SK-N-SH treated with all-trans-retinoic acid at 6 μM for 48 hours (cell line): Measurements from ENCODE around the gene SYNRG.

Experiments used
- ATAC-seq: fragments of 200-7000 bp; cut with Tn5 transposase; 3 replicates; pipeline ENCODE4 v1.9.1; 2020; ENCODE audit warnings: mild to moderate bottlenecking, moderate library complexity
- BACH2 ChIP-seq: fragments of 250-450 bp; sonication (Bioruptor Pico); IDR thresholded peaks from 2 replicates; pipeline ENCODE4 v1.9.0; 2021; ENCODE audit warnings: mild to moderate bottlenecking, borderline replicate concordance
- CREB5 ChIP-seq: fragments of 250-450 bp; sonication (Bioruptor Pico); IDR thresholded peaks from 2 replicates; pipeline ENCODE4 v1.5.1; 2020; ENCODE audit warnings: low read depth, mild to moderate bottlenecking, moderate library complexity
- CSDC2 ChIP-seq: fragments of 250-450 bp; sonication (Bioruptor Pico); IDR thresholded peaks from 2 replicates; pipeline ENCODE4 v1.5.0; 2020; ENCODE audit warnings: mild to moderate bottlenecking, moderate library complexity
- CSRNP3 ChIP-seq: fragments of 250-450 bp; sonication (Bioruptor Pico); IDR thresholded peaks from 2 replicates; pipeline ENCODE4 v1.5.1; 2021; ENCODE audit warnings: mild to moderate bottlenecking, moderate library complexity
- ESRRG ChIP-seq: fragments of 250-450 bp; sonication (Bioruptor Pico); IDR thresholded peaks from 2 replicates; pipeline ENCODE4 v1.6.1; 2021; ENCODE audit warnings: mild to moderate bottlenecking
- GLIS3 ChIP-seq: fragments of 250-450 bp; sonication (Bioruptor Pico); IDR thresholded peaks from 2 replicates; pipeline ENCODE4 v1.5.0; 2020; ENCODE audit warnings: mild to moderate bottlenecking, moderate library complexity
- ISL1 ChIP-seq: fragments of 250-450 bp; sonication (Bioruptor Pico); IDR thresholded peaks from 2 replicates; pipeline ENCODE4 v2.1.2; 2022; ENCODE audit warnings: mild to moderate bottlenecking, moderate library complexity
- OSR1 ChIP-seq: fragments of 250-450 bp; sonication (Bioruptor Pico); IDR thresholded peaks from 2 replicates; pipeline ENCODE4 v1.8.0; 2022; ENCODE audit warnings: moderate library complexity, mild to moderate bottlenecking, inconsistent platforms
- PATZ1 ChIP-seq: fragments of 250-450 bp; sonication (Bioruptor Pico); IDR thresholded peaks from 2 replicates; pipeline ENCODE4 v1.8.0; 2020; ENCODE audit warnings: mild to moderate bottlenecking, moderate library complexity, borderline replicate concordance
- POU6F1 ChIP-seq: fragments of 250-450 bp; sonication (Bioruptor Pico); IDR thresholded peaks from 2 replicates; pipeline ENCODE4 v1.8.0; 2021; ENCODE audit warnings: low read depth, mild to moderate bottlenecking, moderate library complexity, borderline replicate concordance
- PPARA ChIP-seq: fragments of 250-450 bp; sonication (Bioruptor Pico); IDR thresholded peaks from 2 replicates; pipeline ENCODE4 v1.5.0; 2020; ENCODE audit warnings: mild to moderate bottlenecking, borderline replicate concordance
- RARB ChIP-seq: fragments of 250-450 bp; sonication (Bioruptor Pico); IDR thresholded peaks from 2 replicates; pipeline ENCODE4 v1.8.0; 2021; ENCODE audit warnings: mild to moderate bottlenecking, moderate library complexity
- SNAI2 ChIP-seq: fragments of 250-450 bp; sonication (Bioruptor Pico); IDR thresholded peaks from 2 replicates; pipeline ENCODE4 v1.5.0; 2020; ENCODE audit warnings: mild to moderate bottlenecking, moderate library complexity
- TCF4 ChIP-seq: fragments of 250-450 bp; sonication (Bioruptor Pico); IDR thresholded peaks from 2 replicates; pipeline ENCODE4 v1.8.0; 2021; ENCODE audit warnings: mild to moderate bottlenecking, moderate library complexity, borderline replicate concordance
- TOX ChIP-seq: fragments of 250-450 bp; sonication (Bioruptor Pico); IDR thresholded peaks from 2 replicates; pipeline ENCODE4 v1.8.0; 2021; ENCODE audit warnings: mild to moderate bottlenecking, moderate library complexity, borderline replicate concordance
- TSHZ2 ChIP-seq: fragments of 250-450 bp; sonication (Bioruptor Pico); IDR thresholded peaks from 2 replicates; pipeline ENCODE4 v1.5.0; 2020; ENCODE audit warnings: mild to moderate bottlenecking, moderate library complexity
- ZC3H10 ChIP-seq: fragments of 250-450 bp; sonication (Bioruptor Pico); IDR thresholded peaks from 2 replicates; pipeline ENCODE4 v1.5.1; 2021; ENCODE audit warnings: mild to moderate bottlenecking, moderate library complexity
- ZFP3 ChIP-seq: fragments of 250-450 bp; sonication (Bioruptor Pico); IDR thresholded peaks from 2 replicates; pipeline ENCODE4 v1.5.0; 2020; ENCODE audit warnings: mild to moderate bottlenecking, moderate library complexity
- ZFP30 ChIP-seq: fragments of 450-650 bp; formaldehyde crosslinking; IDR thresholded peaks from 2 replicates; pipeline ENCODE4 v1.5.0; 2022; ENCODE audit warnings: mild to moderate bottlenecking, moderate library complexity
- ZNF565 ChIP-seq: fragments of 450-650 bp; formaldehyde crosslinking; conservative IDR thresholded peaks from 2 replicates; pipeline ENCODE4 v1.5.0; 2020; ENCODE audit warnings: low read depth, mild to moderate bottlenecking, moderate library complexity
- ZNF70 ChIP-seq: fragments of 450-650 bp; formaldehyde crosslinking; IDR thresholded peaks from 2 replicates; pipeline ENCODE4 v1.5.0; 2020; ENCODE audit warnings: mild to moderate bottlenecking, moderate library complexity

The SYNRG gene

GRCh38 chr17:37506678-37507077 is 102.5 kb downstream of the SYNRG start:
- no peak for TF ChIP-seq CSRNP3 (CRISPR knock-in tag)
- no peak for TF ChIP-seq TOX (CRISPR knock-in tag)
- no peak for TF ChIP-seq TCF4
- TF ChIP-seq RARB (CRISPR knock-in tag), result no peak
- no peak for TF ChIP-seq TSHZ2 (CRISPR knock-in tag)
- no peak for TF ChIP-seq ESRRG (CRISPR knock-in tag)
- TF ChIP-seq CSDC2 (CRISPR knock-in tag), result no peak
- no peak for TF ChIP-seq ZNF565 (CRISPR knock-in tag)
- TF ChIP-seq POU6F1, result no peak
- no peak for TF ChIP-seq ZFP3 (CRISPR knock-in tag)
- no peak for TF ChIP-seq ZFP30
- no peak for TF ChIP-seq SNAI2 (CRISPR knock-in tag)
- no peak for TF ChIP-seq GLIS3 (CRISPR knock-in tag)
- peak; percentile 94 for ATAC-seq

GRCh38 chr17:37505333-37505732 is 103.9 kb downstream of the SYNRG start:
- TF ChIP-seq ZFP3 (CRISPR knock-in tag), result no peak

GRCh38 chr17:37503148-37503547 is 106.1 kb downstream of the SYNRG start:
- no peak for ATAC-seq
- TF ChIP-seq TSHZ2 (CRISPR knock-in tag) (no peak), ZNF70 (CRISPR knock-in tag) (no peak), PATZ1 (no peak), OSR1 (CRISPR knock-in tag) (no peak), CSDC2 (CRISPR knock-in tag) (no peak), CREB5 (CRISPR knock-in tag) (no peak), ISL1 (no peak), ZC3H10 (CRISPR knock-in tag) (no peak), ZFP3 (CRISPR knock-in tag) (no peak), BACH2 (CRISPR knock-in tag) (no peak), TCF4 (no peak), ZFP30 (no peak), PPARA (CRISPR knock-in tag) (no peak), ZNF565 (CRISPR knock-in tag) (no peak), POU6F1 (no peak), CSRNP3 (CRISPR knock-in tag) (no peak), ESRRG (CRISPR knock-in tag) (no peak), RARB (CRISPR knock-in tag) (no peak)

More at GRCh38 chr17:37505333-37505732, 103.9 kb downstream of the SYNRG start:
- no peak for ATAC-seq
